GM12872 (cell line): ENCODE measurements around the gene WDR12.

Experiments
- CTCF ChIP-seq: IDR thresholded peaks from 3 replicates; pipeline ENCODE4 v1.5.1; 2011; ENCODE audit warnings: low read depth, mild to moderate bottlenecking, low read length, moderate library complexity; ENCODE audit not compliant: insufficient read depth

Gene WDR12

GRCh38 chr2:202911512-202912341 is at the start of gene WDR12, which contains the start of gene CARF:
Gene WDR12, minus strand, starts transcription at chr2:202911673. Its CDS starts 197 bp downstream, at chr2:202911476.
Gene CARF, plus strand, starts transcription at chr2:202912275. Its CDS starts 29,628 bp downstream, at chr2:202941903.
- TF ChIP-seq CTCF = no peak

- no peak for TF ChIP-seq CTCF
Measured at GRCh38 chr2:202960524-202960923, 49.1 kb upstream of the WDR12 start.

- TF ChIP-seq CTCF = no peak
Measured at GRCh38 chr2:202950592-202950991, 39.1 kb upstream of the WDR12 start.

- TF ChIP-seq CTCF = no peak
Measured at GRCh38 chr2:202945497-202945896, 34.0 kb upstream of the WDR12 start.

- no peak for TF ChIP-seq CTCF
Measured at GRCh38 chr2:202944816-202945215, 33.3 kb upstream of the WDR12 start.

GRCh38 chr2:202944408-202944807 is 32.9 kb upstream of the WDR12 start:
- no peak for TF ChIP-seq CTCF

GRCh38 chr2:202941771-202942170 is 30.3 kb upstream of the WDR12 start:
- TF ChIP-seq CTCF = no peak
